GM12878 (cell line): ENCODE measurements around the gene NECAB2. TPM values are rescaled to one million over a fixed set of nuclear protein-coding genes. Genes with fewer than 3 reads are reported as not detected.
A peak's percentile ranks its signal among the peaks of the same experiment; 100 is the strongest.

Experiments used
- BHLHE40 ChIP-seq, 2 experiments: fragments of 450-650 bp in 1 of 2; IDR thresholded peaks; 2 replicates each; pipeline ENCODE4 v1.6.1; 2011 to 2017; ENCODE audit warnings: low read depth in 2 of 2, borderline replicate concordance in 1 of 2, improper control_type of control experiment in 1 of 2, low read length in 1 of 2, mild to moderate bottlenecking in 1 of 2
- CEBPZ ChIP-seq: fragments of 150-350 bp; IDR thresholded peaks from 2 replicates; pipeline ENCODE4 v1.6.1; 2016; ENCODE audit warnings: low read depth, low read length
- E4F1 ChIP-seq: fragments of 450-650 bp; IDR thresholded peaks from 2 replicates; pipeline ENCODE4 v1.6.1; 2018; ENCODE audit warnings: borderline replicate concordance, mild to moderate bottlenecking; ENCODE audit not compliant: partially characterized antibody
- EED ChIP-seq: sonication (generic); IDR thresholded peaks from 2 replicates; pipeline ENCODE4 v1.6.1; 2016; ENCODE audit warnings: antibody characterized with exemption, low read depth
- JUNB ChIP-seq: IDR thresholded peaks from 2 replicates; pipeline ENCODE4 v1.6.1; 2016; ENCODE audit warnings: antibody characterized with exemption, mild to moderate bottlenecking
- KLF5 ChIP-seq: fragments of 450-650 bp; IDR thresholded peaks from 2 replicates; pipeline ENCODE4 v1.6.1; 2014; ENCODE audit warnings: mild to moderate bottlenecking; ENCODE audit not compliant: partially characterized antibody
- PML ChIP-seq: IDR thresholded peaks from 2 replicates; pipeline ENCODE4 v1.6.1; 2012; ENCODE audit warnings: low read length, inconsistent platforms
- POLR2AphosphoS2 ChIP-seq: IDR thresholded peaks from 2 replicates; pipeline ENCODE4 v1.6.1; 2011; ENCODE audit warnings: low read depth, mild to moderate bottlenecking, low read length, improper control_type of control experiment, moderate library complexity
- STAT3 ChIP-seq: IDR thresholded peaks from 2 replicates; pipeline ENCODE4 v1.6.1; 2011; ENCODE audit warnings: low read depth, low read length, improper control_type of control experiment
- TARDBP ChIP-seq: IDR thresholded peaks from 2 replicates; pipeline ENCODE4 v1.6.1; 2016; ENCODE audit warnings: borderline replicate concordance
- ZBTB40 ChIP-seq: fragments of 450-650 bp; IDR thresholded peaks from 2 replicates; pipeline ENCODE4 v1.6.1; 2016; ENCODE audit warnings: mild to moderate bottlenecking, moderate library complexity, borderline replicate concordance
- ZNF622 ChIP-seq: fragments of 450-650 bp; IDR thresholded peaks from 2 replicates; pipeline ENCODE4 v1.6.1; 2017; ENCODE audit warnings: mild to moderate bottlenecking, inconsistent platforms
- polyA plus RNA-seq, 11 experiments: library from polyadenylated mRNA; depleted of rRNA in 4 of 11; unstranded in 6 of 11; stranded (reverse) in 5 of 11; fragments of >200 nt; fragmentation: Nextera tagmentation in 4 of 11; fragmentation: Illumina TruSeq in 1 of 11; extraction: Ambion mirVana in 4 of 11; extraction: Trizol in 1 of 11; gene quantifications; 1 replicate in 1 of 11; 2 replicates in 10 of 11; pipeline versions ENCODE4 v1.2.1 to v1.2.3, GENCODE V29; 2011 to 2016; ENCODE audit warnings: inconsistent platforms in 2 of 11, missing spikeins in 2 of 11, low read depth in 1 of 11
- total RNA-seq, 4 experiments: library from RNA; depleted of rRNA in 3 of 4; stranded (reverse); fragments of >200 nt in 3 of 4; fragmentation: Illumina TruSeq in 1 of 4; extraction: Trizol in 1 of 4; gene quantifications; 2 replicates each; pipeline versions ENCODE4 v1.2.1 to v1.2.3, GENCODE V29; 2013 to 2021
- TF ChIP-seq, protein P1 (sequence below): fragments of 450-650 bp; IDR thresholded peaks from 2 replicates; pipeline ENCODE4 v1.6.1; 2017; ENCODE audit warnings: antibody characterized with exemption, mild to moderate bottlenecking, moderate library complexity

The NECAB2 gene
- total and polyA plus RNA-seq, 10 of the 15 experiments (the other 5 are each of a cell fraction or from before 2014, with no cell fraction given), result not detected

DNA sequence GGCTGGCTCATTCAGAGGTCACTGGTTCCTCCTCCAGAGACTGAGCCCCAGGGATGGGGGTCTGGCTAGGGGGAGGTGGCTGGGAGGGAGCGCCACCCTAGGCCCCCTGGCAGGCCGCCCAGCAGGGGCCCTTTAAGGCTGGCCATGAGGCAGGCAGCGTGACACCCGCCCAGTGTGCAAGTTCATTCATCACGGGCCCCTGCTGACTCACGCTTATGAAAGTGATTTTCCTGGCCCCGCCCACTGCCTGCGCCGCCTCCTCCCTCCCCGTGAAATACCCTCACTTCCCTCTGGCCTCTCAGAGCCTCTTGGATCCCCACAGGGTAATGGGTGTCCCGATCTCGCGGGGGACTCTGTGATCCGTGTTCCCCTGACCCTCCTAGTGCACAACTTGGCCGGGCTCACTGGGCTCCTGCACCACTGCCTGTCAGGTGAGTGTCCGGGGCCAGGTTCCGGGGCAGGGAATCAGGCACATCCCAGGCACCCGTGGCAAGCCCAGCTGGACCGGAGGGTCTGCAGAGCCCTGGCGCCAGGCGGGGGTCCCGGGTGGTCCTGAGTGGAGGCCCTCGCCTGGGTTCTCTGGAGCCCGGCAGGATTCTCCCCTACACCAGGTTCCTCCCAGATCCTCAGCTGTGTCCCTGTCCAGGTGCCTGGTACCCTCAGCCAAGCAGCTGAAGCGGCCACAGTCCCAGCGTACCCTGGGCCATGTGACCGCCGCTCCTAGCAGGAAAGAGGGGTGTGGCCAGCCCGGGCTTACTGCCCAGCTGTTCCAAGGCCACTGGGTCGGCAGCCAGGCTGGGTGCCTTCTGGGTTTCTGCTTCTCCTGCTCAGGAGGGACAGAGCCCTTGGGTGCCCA lies 14.9 kb upstream of the NECAB2 start, which contains the start of gene OSGIN1 (continued):
- TF ChIP-seq POLR2AphosphoS2, result no peak
- TF ChIP-seq STAT3, result no peak
- no peak for TF ChIP-seq E4F1
- TF ChIP-seq ZBTB40, result no peak
- no peak for TF ChIP-seq ZNF622
- TF ChIP-seq EED, result no peak
- no peak for TF ChIP-seq PML
- no peak for TF ChIP-seq KLF5
- no peak for TF ChIP-seq JUNB
- peak; percentile 64 to 83 for TF ChIP-seq BHLHE40 (IDR thresholded peaks at IDR 0.05; ENCODE audit: borderline replicate concordance in 1 of 2, low read depth in 2 of 2, low read length in 1 of 2)
- no peak for TF ChIP-seq TARDBP
- no peak for TF ChIP-seq CEBPZ
- TF ChIP-seq, protein P1, sequence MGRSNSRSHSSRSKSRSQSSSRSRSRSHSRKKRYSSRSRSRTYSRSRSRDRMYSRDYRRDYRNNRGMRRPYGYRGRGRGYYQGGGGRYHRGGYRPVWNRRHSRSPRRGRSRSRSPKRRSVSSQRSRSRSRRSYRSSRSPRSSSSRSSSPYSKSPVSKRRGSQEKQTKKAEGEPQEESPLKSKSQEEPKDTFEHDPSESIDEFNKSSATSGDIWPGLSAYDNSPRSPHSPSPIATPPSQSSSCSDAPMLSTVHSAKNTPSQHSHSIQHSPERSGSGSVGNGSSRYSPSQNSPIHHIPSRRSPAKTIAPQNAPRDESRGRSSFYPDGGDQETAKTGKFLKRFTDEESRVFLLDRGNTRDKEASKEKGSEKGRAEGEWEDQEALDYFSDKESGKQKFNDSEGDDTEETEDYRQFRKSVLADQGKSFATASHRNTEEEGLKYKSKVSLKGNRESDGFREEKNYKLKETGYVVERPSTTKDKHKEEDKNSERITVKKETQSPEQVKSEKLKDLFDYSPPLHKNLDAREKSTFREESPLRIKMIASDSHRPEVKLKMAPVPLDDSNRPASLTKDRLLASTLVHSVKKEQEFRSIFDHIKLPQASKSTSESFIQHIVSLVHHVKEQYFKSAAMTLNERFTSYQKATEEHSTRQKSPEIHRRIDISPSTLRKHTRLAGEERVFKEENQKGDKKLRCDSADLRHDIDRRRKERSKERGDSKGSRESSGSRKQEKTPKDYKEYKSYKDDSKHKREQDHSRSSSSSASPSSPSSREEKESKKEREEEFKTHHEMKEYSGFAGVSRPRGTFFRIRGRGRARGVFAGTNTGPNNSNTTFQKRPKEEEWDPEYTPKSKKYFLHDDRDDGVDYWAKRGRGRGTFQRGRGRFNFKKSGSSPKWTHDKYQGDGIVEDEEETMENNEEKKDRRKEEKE, result no peak
